Measurements from ENCODE around the gene SMC4. TPM values are rescaled to one million over a fixed set of nuclear protein-coding genes. Genes with fewer than 3 reads are reported as not detected.

Gene SMC4
- polyA plus RNA-seq, 1 of the 3 experiments (the other 2 are of a cell fraction) = 26.1 TPM

DNA sequence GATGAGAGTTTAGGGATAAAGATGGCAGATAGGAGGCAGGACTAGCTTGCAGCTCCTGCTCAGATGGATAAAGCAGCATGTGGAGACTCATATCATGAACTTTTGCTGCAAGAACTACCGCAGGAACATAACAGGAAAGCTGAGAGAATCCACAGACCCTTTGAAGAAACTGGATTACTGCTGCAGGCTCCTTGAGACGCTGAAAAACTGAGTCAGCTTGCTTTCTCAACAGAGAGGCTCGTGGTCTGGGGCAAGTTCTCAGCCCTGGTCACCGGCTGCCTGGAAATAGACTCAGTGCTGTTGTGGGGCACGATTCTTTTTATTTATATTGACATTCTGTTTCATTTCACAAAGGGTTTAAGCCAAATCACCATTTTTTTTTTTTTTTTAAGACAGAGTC, 78.9 kb downstream of the SMC4 start:
- TF ChIP-seq, protein P1, sequence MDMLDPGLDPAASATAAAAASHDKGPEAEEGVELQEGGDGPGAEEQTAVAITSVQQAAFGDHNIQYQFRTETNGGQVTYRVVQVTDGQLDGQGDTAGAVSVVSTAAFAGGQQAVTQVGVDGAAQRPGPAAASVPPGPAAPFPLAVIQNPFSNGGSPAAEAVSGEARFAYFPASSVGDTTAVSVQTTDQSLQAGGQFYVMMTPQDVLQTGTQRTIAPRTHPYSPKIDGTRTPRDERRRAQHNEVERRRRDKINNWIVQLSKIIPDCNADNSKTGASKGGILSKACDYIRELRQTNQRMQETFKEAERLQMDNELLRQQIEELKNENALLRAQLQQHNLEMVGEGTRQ (IDR thresholded peaks at IDR 0.05; ENCODE audit: borderline replicate concordance, low read depth, low read length) = no peak
- TF ChIP-seq, protein P2, sequence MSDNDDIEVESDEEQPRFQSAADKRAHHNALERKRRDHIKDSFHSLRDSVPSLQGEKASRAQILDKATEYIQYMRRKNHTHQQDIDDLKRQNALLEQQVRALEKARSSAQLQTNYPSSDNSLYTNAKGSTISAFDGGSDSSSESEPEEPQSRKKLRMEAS (IDR thresholded peaks at IDR 0.05; ENCODE audit: low read depth) = no peak; the same call in 1 of the 2 replicates
- TF ChIP-seq FOSL2 (IDR thresholded peaks at IDR 0.05; ENCODE audit: borderline replicate concordance, low read depth) = no peak
- no peak for TF ChIP-seq TCF12 (IDR thresholded peaks at IDR 0.05)
- no peak for TF ChIP-seq FOXM1 (IDR thresholded peaks at IDR 0.05; ENCODE audit: low read depth)
- no peak for TF ChIP-seq RFX5 (IDR thresholded peaks at IDR 0.05; ENCODE audit: low read length)
- no peak for TF ChIP-seq GATA2 (CRISPR knock-in tag; IDR thresholded peaks at IDR 0.05)
- TF ChIP-seq, protein P3, sequence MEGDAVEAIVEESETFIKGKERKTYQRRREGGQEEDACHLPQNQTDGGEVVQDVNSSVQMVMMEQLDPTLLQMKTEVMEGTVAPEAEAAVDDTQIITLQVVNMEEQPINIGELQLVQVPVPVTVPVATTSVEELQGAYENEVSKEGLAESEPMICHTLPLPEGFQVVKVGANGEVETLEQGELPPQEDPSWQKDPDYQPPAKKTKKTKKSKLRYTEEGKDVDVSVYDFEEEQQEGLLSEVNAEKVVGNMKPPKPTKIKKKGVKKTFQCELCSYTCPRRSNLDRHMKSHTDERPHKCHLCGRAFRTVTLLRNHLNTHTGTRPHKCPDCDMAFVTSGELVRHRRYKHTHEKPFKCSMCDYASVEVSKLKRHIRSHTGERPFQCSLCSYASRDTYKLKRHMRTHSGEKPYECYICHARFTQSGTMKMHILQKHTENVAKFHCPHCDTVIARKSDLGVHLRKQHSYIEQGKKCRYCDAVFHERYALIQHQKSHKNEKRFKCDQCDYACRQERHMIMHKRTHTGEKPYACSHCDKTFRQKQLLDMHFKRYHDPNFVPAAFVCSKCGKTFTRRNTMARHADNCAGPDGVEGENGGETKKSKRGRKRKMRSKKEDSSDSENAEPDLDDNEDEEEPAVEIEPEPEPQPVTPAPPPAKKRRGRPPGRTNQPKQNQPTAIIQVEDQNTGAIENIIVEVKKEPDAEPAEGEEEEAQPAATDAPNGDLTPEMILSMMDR (IDR thresholded peaks at IDR 0.05) = no peak
- TF ChIP-seq, protein P4, sequence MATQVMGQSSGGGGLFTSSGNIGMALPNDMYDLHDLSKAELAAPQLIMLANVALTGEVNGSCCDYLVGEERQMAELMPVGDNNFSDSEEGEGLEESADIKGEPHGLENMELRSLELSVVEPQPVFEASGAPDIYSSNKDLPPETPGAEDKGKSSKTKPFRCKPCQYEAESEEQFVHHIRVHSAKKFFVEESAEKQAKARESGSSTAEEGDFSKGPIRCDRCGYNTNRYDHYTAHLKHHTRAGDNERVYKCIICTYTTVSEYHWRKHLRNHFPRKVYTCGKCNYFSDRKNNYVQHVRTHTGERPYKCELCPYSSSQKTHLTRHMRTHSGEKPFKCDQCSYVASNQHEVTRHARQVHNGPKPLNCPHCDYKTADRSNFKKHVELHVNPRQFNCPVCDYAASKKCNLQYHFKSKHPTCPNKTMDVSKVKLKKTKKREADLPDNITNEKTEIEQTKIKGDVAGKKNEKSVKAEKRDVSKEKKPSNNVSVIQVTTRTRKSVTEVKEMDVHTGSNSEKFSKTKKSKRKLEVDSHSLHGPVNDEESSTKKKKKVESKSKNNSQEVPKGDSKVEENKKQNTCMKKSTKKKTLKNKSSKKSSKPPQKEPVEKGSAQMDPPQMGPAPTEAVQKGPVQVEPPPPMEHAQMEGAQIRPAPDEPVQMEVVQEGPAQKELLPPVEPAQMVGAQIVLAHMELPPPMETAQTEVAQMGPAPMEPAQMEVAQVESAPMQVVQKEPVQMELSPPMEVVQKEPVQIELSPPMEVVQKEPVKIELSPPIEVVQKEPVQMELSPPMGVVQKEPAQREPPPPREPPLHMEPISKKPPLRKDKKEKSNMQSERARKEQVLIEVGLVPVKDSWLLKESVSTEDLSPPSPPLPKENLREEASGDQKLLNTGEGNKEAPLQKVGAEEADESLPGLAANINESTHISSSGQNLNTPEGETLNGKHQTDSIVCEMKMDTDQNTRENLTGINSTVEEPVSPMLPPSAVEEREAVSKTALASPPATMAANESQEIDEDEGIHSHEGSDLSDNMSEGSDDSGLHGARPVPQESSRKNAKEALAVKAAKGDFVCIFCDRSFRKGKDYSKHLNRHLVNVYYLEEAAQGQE (IDR thresholded peaks at IDR 0.05; ENCODE audit: low read depth, low read length) = no peak
- TF ChIP-seq, protein P5, sequence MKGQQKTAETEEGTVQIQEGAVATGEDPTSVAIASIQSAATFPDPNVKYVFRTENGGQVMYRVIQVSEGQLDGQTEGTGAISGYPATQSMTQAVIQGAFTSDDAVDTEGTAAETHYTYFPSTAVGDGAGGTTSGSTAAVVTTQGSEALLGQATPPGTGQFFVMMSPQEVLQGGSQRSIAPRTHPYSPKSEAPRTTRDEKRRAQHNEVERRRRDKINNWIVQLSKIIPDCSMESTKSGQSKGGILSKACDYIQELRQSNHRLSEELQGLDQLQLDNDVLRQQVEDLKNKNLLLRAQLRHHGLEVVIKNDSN (IDR thresholded peaks at IDR 0.05; ENCODE audit: borderline replicate concordance, low read depth) = no peak
- Histone ChIP-seq H3K9me2 (no peaks in the 10 kb centered on the region), H3K27ac (ENCODE audit: low read depth in 2 of 2, low read length in 1 of 2) (peak overlapping the region; percentile 55 to 72; a peak in 3 of 4 replicates), H3K9ac (0 out of 2 replicates have a peak overlapping the region, but pooled peaks have one; percentile 16), H3K27me3 (ENCODE audit: insufficient read depth) (no peaks in the 10 kb centered on the region), H4K20me1 (ENCODE audit: insufficient read depth) (no peaks in the 10 kb centered on the region), H3K79me2 (ENCODE audit: insufficient read depth) (no peaks in the 10 kb centered on the region), H3K4me3 (ENCODE audit: low read depth in 2 of 2, low read length in 1 of 2) (no peak overlapping the region), H3K9me3 (no peaks in the 10 kb centered on the region), H3K4me2 (peak overlapping the region; percentile 28; the same call in 1 of the 2 replicates), H3F3A (replicated peaks; ENCODE audit: insufficient read depth) (peaks cover 40% of the 10 kb centered on the region), H2AFZ (ENCODE audit: low read depth) (no peak overlapping the region), H3K36me3 (replicated peaks in 1 of 2; ENCODE audit: control insufficient read depth in 1 of 2, insufficient read depth in 2 of 2, low read length in 1 of 2) (no peaks in the 10 kb centered on the region), H3K4me1 (ENCODE audit: control insufficient read depth in 1 of 2, insufficient read depth in 2 of 2, low read depth in 1 of 2, low read length in 1 of 2) (peaks cover 19 to 23% of the 10 kb centered on the region in 2 experiments)
- WGBS (ENCODE audit: low lambda C conversion rate) = 69% methylated on average over 5 of the region's 5 CpGs
- POLR2A ChIA-PET = no interaction called here
- CTCF ChIA-PET = interaction anchor here (1.4 kb wide), 1 partner anchor 9 kb away, joined by 7 read pairs; no protein-coding TSS in a partner anchor
- no peak for DNase-seq

All from SK-N-SH (cell line).